Fibroblast of skin of back (primary cell): ENCODE measurements around the gene PLCB1.

ENCODE experiments used
- DNase-seq: peaks from one replicate; pipeline ENCODE4 v3.0.0-alpha.2; 2013

PLCB1 gene

GRCh38 chr20:8912096-8912495 is 780.0 kb downstream of the PLCB1 start:
- no peak for DNase-seq

GRCh38 chr20:8912731-8913130 is 780.7 kb downstream of the PLCB1 start:
- DNase-seq = no peak

- DNase-seq = no peak
Observed at GRCh38 chr20:8913456-8913855, 781.4 kb downstream of the PLCB1 start.

GRCh38 chr20:8914421-8914820 is 782.4 kb downstream of the PLCB1 start:
- no peak for DNase-seq

GRCh38 chr20:8917084-8917483 is 785.0 kb downstream of the PLCB1 start:
- DNase-seq = no peak

GRCh38 chr20:8918145-8918544 is 786.1 kb downstream of the PLCB1 start:
- no peak for DNase-seq

- no peak for DNase-seq
Observed at GRCh38 chr20:8924539-8924938, 792.5 kb downstream of the PLCB1 start.

- no peak for DNase-seq
Observed at GRCh38 chr20:8930726-8931125, 798.7 kb downstream of the PLCB1 start.

- peak; percentile 65 for DNase-seq
Observed at GRCh38 chr20:8932192-8933165, 800.4 kb downstream of the PLCB1 start.

GRCh38 chr20:8933381-8933807 is 801.3 kb downstream of the PLCB1 start:
- DNase-seq = no peak

- DNase-seq = no peak
Observed at GRCh38 chr20:8934362-8934761, 802.3 kb downstream of the PLCB1 start.
